ENCODE measurements around the gene TRAPPC8. TPM values are rescaled to one million over a fixed set of nuclear protein-coding genes. Genes with fewer than 3 reads are reported as not detected.
"Not testable (repeated sequence)": the region's sequence is repeated elsewhere in the genome, so short reads cannot be mapped to it uniquely, and the experiment has no call there.

The TRAPPC8 gene
- total RNA-seq, 1 experiment from 2014 or later: 19.8 TPM

DNA sequence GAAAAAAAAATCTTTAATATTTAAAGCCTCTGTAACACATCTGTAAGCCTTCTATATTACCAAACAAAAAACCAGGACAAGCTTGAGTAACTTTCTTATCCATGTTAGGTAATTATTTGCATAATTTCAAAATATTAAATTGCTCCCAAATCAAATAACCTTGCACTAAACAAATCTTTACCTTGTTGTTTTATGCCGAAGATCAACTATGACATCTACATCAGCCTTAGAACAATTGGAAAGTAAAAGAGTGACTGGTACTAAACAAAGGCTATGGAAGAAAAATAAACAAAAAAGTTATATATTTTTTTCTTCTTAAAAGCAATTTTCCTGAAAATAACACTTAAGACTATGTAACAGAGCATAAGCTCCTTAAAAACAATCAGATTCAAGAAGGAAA, 111.0 kb downstream of the TRAPPC8 start:
- TF ChIP-seq, protein P1, sequence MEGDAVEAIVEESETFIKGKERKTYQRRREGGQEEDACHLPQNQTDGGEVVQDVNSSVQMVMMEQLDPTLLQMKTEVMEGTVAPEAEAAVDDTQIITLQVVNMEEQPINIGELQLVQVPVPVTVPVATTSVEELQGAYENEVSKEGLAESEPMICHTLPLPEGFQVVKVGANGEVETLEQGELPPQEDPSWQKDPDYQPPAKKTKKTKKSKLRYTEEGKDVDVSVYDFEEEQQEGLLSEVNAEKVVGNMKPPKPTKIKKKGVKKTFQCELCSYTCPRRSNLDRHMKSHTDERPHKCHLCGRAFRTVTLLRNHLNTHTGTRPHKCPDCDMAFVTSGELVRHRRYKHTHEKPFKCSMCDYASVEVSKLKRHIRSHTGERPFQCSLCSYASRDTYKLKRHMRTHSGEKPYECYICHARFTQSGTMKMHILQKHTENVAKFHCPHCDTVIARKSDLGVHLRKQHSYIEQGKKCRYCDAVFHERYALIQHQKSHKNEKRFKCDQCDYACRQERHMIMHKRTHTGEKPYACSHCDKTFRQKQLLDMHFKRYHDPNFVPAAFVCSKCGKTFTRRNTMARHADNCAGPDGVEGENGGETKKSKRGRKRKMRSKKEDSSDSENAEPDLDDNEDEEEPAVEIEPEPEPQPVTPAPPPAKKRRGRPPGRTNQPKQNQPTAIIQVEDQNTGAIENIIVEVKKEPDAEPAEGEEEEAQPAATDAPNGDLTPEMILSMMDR (IDR thresholded peaks at IDR 0.05; ENCODE audit: insufficient read depth in 1 of 2, low read depth in 1 of 2, low read length in 1 of 2, severe bottlenecking in 1 of 2, unreplicated experiment in 1 of 2): no peak
- Histone ChIP-seq H3K36me3 (ENCODE audit: control insufficient read depth, insufficient read depth, low read length) (no peaks in the 10 kb centered on the region), H3K4me1 (no peaks in the 10 kb centered on the region), H3K9me3 (no peaks in the 10 kb centered on the region), H3K27me3 (replicated peaks; ENCODE audit: control insufficient read depth, insufficient read depth, low read length) (no peaks in the 10 kb centered on the region), H3K4me3 (ENCODE audit: low read depth, low read length) (no peak overlapping the region)
- no TSS peak for BruUV-seq (replicated peaks)
- CTCF ChIA-PET: no interaction called here
- DNase-seq: no peak
- H3K27me3 Mint-ChIP-seq (ENCODE audit: insufficient read depth, unreplicated experiment): no peaks in the 10 kb centered on the region
- H3K27ac Mint-ChIP-seq (ENCODE audit: unreplicated experiment): no peak overlapping the region
- no peaks in the 10 kb centered on the region for H3K9me3 Mint-ChIP-seq (ENCODE audit: unreplicated experiment)
- intact Hi-C loops (cut with micrococcal nuclease; ENCODE audit: unreplicated experiment): no loop called here
- POLR2A ChIA-PET: no interaction called here
- H3K36me3 Mint-ChIP-seq (ENCODE audit: insufficient read depth, unreplicated experiment): peaks cover 39% of the 10 kb centered on the region
- no peaks in the 10 kb centered on the region for H3K4me1 Mint-ChIP-seq (ENCODE audit: low read depth, unreplicated experiment)
- no peak overlapping the region for H3K4me3 Mint-ChIP-seq (ENCODE audit: unreplicated experiment)

DNA sequence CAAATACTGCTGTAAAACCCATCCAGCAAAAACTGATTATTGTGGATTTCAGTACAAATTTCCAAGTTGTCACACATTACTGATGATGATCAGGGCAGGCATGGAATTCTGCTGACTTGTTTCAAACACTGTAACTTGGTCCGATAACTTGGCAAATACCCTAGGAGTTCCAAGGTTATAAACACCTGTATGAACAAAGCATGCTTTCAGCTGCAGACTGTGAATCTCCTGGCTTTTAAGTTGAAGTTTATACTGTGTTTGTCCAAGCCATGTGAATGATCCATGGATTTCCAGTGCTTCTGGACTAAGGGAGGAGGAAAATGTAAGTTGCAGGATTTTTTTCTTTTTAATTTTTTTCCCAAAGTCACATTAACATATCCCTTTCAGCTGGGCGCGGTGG, 112.2 kb downstream of the TRAPPC8 start:
- no peaks in the 10 kb centered on the region for H3K27me3 ChIP-seq (replicated peaks; ENCODE audit: control insufficient read depth, insufficient read depth, low read length)
- intact Hi-C loops (cut with micrococcal nuclease; ENCODE audit: unreplicated experiment): no loop called here
- H3K4me1 Mint-ChIP-seq (ENCODE audit: low read depth, unreplicated experiment): no peaks in the 10 kb centered on the region
- ChIA-PET POLR2A (no interaction called here), CTCF (no interaction called here)
- H3K9me3 Mint-ChIP-seq (ENCODE audit: unreplicated experiment): no peaks in the 10 kb centered on the region
- no peak overlapping the region for H3K4me3 ChIP-seq (ENCODE audit: low read depth, low read length)
- BruUV-seq (replicated peaks): no TSS peak
- DNase-seq: no peak
- H3K36me3 Mint-ChIP-seq (ENCODE audit: insufficient read depth, unreplicated experiment): peaks cover 38% of the 10 kb centered on the region
- no peak overlapping the region for H3K4me3 Mint-ChIP-seq (ENCODE audit: unreplicated experiment)
- no peaks in the 10 kb centered on the region for H3K27me3 Mint-ChIP-seq (ENCODE audit: insufficient read depth, unreplicated experiment)
- H3K9me3 ChIP-seq: no peaks in the 10 kb centered on the region
- no peaks in the 10 kb centered on the region for H3K4me1 ChIP-seq
- TF ChIP-seq, protein P1 (IDR thresholded peaks at IDR 0.05; ENCODE audit: insufficient read depth in 1 of 2, low read depth in 1 of 2, low read length in 1 of 2, severe bottlenecking in 1 of 2, unreplicated experiment in 1 of 2): no peak
- H3K36me3 ChIP-seq (ENCODE audit: control insufficient read depth, insufficient read depth, low read length): no peaks in the 10 kb centered on the region
- H3K27ac Mint-ChIP-seq (ENCODE audit: unreplicated experiment): no peak overlapping the region

DNA sequence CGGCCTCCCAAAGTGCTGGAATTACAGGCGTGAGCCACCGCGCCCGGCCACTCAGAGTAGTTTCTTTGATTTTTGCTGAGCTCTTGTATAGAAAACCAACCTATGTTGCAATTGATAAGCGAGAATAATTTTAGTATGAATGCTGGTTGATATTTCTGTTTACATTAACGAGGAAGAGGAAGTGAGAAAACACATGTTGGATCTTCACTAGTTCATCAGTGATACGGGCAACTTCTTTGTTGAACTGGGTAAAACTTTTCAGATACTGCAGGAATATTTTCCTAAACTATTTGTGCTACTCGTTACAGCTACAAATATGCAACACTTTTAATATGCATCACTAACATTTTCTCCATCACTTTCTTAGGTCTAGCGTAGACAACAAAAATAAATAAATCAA, 114.3 kb downstream of the TRAPPC8 start:
- DNase-seq: no peak
- no TSS peak for BruUV-seq (replicated peaks)
- ChIA-PET CTCF (no interaction called here), POLR2A (no interaction called here)
- Histone ChIP-seq H3K36me3 (ENCODE audit: control insufficient read depth, insufficient read depth, low read length) (no peaks in the 10 kb centered on the region), H3K27me3 (replicated peaks; ENCODE audit: control insufficient read depth, insufficient read depth, low read length) (no peaks in the 10 kb centered on the region), H3K4me1 (no peaks in the 10 kb centered on the region), H3K9me3 (no peaks in the 10 kb centered on the region), H3K4me3 (ENCODE audit: low read depth, low read length) (no peak overlapping the region)
- no peak overlapping the region for H3K4me3 Mint-ChIP-seq (ENCODE audit: unreplicated experiment)
- no peaks in the 10 kb centered on the region for H3K27me3 Mint-ChIP-seq (ENCODE audit: insufficient read depth, unreplicated experiment)
- TF ChIP-seq, protein P1 (IDR thresholded peaks at IDR 0.05; ENCODE audit: insufficient read depth in 1 of 2, low read depth in 1 of 2, low read length in 1 of 2, severe bottlenecking in 1 of 2, unreplicated experiment in 1 of 2): no peak
- no peaks in the 10 kb centered on the region for H3K9me3 Mint-ChIP-seq (ENCODE audit: unreplicated experiment)
- H3K4me1 Mint-ChIP-seq (ENCODE audit: low read depth, unreplicated experiment): no peaks in the 10 kb centered on the region
- no peak overlapping the region for H3K27ac Mint-ChIP-seq (ENCODE audit: unreplicated experiment)
- peaks cover 25% of the 10 kb centered on the region for H3K36me3 Mint-ChIP-seq (ENCODE audit: insufficient read depth, unreplicated experiment)
- intact Hi-C loops (cut with micrococcal nuclease; ENCODE audit: unreplicated experiment): loop anchor here (10.0 kb wide), 1 partner anchor 126 kb away; no protein-coding TSS in a partner anchor

DNA sequence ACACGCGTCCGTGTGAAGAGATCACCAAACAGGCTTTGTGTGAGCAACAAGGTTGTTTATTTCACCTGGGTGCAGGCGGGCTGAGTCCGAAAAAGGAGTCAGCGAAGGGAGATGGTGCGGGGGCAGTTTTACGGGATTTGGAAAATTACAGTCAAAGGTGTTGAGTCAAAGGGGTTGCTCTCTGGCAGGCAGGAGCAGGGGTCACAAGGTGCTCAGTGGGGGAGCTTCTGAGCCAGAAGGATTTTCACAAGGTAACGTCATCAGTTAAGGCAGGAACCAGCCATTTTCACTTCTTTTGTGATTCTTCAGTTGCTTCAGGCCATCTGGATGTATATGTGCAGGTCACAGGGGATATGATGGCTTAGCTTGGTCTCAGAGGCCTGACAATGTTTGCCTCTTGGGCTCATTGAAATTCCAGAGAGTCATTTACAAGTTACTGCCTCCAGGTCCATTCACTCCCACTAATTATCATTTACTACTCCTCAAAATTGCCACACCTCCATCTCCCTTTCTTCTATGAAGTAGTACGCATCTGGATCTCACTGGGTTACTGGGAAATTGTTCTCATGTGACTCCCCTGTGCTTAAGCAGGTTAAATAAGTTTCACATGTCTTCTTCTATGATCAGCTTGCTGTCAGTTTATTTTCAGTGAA, 116.1 kb downstream of the TRAPPC8 start:
- H3K4me1 Mint-ChIP-seq (ENCODE audit: low read depth, unreplicated experiment); H3K4me3 Mint-ChIP-seq (ENCODE audit: unreplicated experiment); POLR2A ChIA-PET; H3K27me3 Mint-ChIP-seq (ENCODE audit: insufficient read depth, unreplicated experiment); BruUV-seq (replicated peaks); H3K9me3 Mint-ChIP-seq (ENCODE audit: unreplicated experiment); H3K9me3 ChIP-seq; DNase-seq; H3K27me3 ChIP-seq (replicated peaks; ENCODE audit: control insufficient read depth, insufficient read depth, low read length); H3K4me1 ChIP-seq; H3K4me3 ChIP-seq (ENCODE audit: low read depth, low read length); CTCF ChIA-PET; H3K27ac Mint-ChIP-seq (ENCODE audit: unreplicated experiment); H3K36me3 ChIP-seq (ENCODE audit: control insufficient read depth, insufficient read depth, low read length): not testable (repeated sequence)
- H3K36me3 Mint-ChIP-seq (ENCODE audit: insufficient read depth, unreplicated experiment): peaks cover 19% of the 10 kb centered on the region
- intact Hi-C loops (cut with micrococcal nuclease; ENCODE audit: unreplicated experiment): loop anchor here (10.0 kb wide), 1 partner anchor 128 kb away; no protein-coding TSS in a partner anchor
